Measurements from ENCODE around the gene RARS1. TPM values are rescaled to one million over a fixed set of nuclear protein-coding genes. Genes with fewer than 3 reads are reported as not detected.

Gene RARS1
- total RNA-seq, 1 donor from 2014 or later: 87.6 TPM

DNA sequence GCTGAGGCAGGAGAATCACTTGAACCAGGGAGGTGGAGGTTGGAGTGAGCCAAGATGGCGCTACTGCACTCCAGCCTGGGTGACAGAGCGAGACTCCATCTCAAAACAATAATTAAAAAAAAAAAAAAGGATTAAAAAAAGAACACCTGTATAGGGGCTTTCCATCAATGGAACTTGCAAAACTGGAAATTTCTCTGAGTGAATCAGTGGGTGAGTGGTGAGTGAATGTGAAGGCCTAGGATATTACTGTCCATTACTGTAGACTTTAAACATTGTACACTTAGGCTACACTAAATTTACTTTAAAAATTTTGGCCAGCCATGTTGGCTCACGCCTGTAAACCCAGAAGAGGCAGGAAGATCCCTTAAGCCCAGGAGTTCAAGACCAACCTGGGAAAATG lies 5.7 kb upstream of the RARS1 start:
- Mint-ChIP-seq H3K4me3 (no peak overlapping the region), H3K36me3 (ENCODE audit: low read depth) (no peaks in the 10 kb centered on the region), H3K27me3 (ENCODE audit: low read depth) (no peaks in the 10 kb centered on the region), H3K27ac (ENCODE audit: unreplicated experiment) (no peak overlapping the region), H3K4me1 (peaks cover 4% of the 10 kb centered on the region), H3K9me3 (no peaks in the 10 kb centered on the region)
- TF ChIP-seq, protein P1, sequence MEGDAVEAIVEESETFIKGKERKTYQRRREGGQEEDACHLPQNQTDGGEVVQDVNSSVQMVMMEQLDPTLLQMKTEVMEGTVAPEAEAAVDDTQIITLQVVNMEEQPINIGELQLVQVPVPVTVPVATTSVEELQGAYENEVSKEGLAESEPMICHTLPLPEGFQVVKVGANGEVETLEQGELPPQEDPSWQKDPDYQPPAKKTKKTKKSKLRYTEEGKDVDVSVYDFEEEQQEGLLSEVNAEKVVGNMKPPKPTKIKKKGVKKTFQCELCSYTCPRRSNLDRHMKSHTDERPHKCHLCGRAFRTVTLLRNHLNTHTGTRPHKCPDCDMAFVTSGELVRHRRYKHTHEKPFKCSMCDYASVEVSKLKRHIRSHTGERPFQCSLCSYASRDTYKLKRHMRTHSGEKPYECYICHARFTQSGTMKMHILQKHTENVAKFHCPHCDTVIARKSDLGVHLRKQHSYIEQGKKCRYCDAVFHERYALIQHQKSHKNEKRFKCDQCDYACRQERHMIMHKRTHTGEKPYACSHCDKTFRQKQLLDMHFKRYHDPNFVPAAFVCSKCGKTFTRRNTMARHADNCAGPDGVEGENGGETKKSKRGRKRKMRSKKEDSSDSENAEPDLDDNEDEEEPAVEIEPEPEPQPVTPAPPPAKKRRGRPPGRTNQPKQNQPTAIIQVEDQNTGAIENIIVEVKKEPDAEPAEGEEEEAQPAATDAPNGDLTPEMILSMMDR (conservative IDR thresholded peaks at IDR 0.05): no peak
- DNase-seq (ENCODE audit: low read depth, low spot score): no peak

- Mint-ChIP-seq H3K4me3 (no peak overlapping the region), H3K9me3 (no peaks in the 10 kb centered on the region), H3K27ac (ENCODE audit: unreplicated experiment) (no peak overlapping the region), H3K27me3 (ENCODE audit: low read depth) (no peaks in the 10 kb centered on the region), H3K4me1 (peaks cover 12% of the 10 kb centered on the region), H3K36me3 (ENCODE audit: low read depth) (peaks cover 1% of the 10 kb centered on the region)
- no peak for DNase-seq (ENCODE audit: low read depth, low spot score)
- TF ChIP-seq, protein P1 (conservative IDR thresholded peaks at IDR 0.05): no peak
Measured at GRCh38 chr5:168481330-168481788, 4.9 kb upstream of the RARS1 start.

GRCh38 chr5:168482361-168482760 lies 3.9 kb upstream of the RARS1 start:
- Mint-ChIP-seq H3K36me3 (ENCODE audit: low read depth) (peaks cover 2% of the 10 kb centered on the region), H3K4me1 (peaks cover 20% of the 10 kb centered on the region), H3K9me3 (no peaks in the 10 kb centered on the region), H3K4me3 (no peak overlapping the region), H3K27ac (ENCODE audit: unreplicated experiment) (no peak overlapping the region), H3K27me3 (ENCODE audit: low read depth) (no peaks in the 10 kb centered on the region)
- DNase-seq (ENCODE audit: low read depth, low spot score): no peak
- TF ChIP-seq, protein P1 (conservative IDR thresholded peaks at IDR 0.05): no peak

DNA sequence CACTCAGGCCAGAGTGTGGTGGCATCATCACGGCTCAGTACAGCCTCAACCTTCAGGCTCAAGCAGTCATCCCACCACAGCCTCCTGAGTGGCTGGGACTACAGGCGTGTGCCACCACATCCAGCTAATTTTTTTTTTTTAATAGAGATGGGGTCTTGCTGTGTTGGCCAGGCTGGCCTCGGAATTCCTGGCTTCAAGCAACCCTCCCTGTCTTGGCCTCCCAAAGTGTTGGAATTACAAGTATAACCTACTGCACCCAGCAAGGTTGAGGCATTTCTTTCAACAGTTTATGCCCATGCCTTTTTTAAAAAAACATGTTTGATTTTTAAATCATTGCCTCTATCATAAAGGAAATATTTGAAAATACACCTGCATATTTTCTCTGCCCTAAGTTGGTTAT lies 2.8 kb downstream of the RARS1 start:
- no peaks in the 10 kb centered on the region for H3K9me3 Mint-ChIP-seq
- H3K27me3 Mint-ChIP-seq (ENCODE audit: low read depth): no peaks in the 10 kb centered on the region
- H3K36me3 Mint-ChIP-seq (ENCODE audit: low read depth): peaks cover 13% of the 10 kb centered on the region
- TF ChIP-seq, protein P1 (conservative IDR thresholded peaks at IDR 0.05): no peak
- H3K4me1 Mint-ChIP-seq: peaks cover 23% of the 10 kb centered on the region
- no peak for DNase-seq (ENCODE audit: low read depth, low spot score)
- H3K27ac Mint-ChIP-seq (ENCODE audit: unreplicated experiment): no peak overlapping the region
- H3K4me3 Mint-ChIP-seq: peak overlapping the region; percentile 7

DNA sequence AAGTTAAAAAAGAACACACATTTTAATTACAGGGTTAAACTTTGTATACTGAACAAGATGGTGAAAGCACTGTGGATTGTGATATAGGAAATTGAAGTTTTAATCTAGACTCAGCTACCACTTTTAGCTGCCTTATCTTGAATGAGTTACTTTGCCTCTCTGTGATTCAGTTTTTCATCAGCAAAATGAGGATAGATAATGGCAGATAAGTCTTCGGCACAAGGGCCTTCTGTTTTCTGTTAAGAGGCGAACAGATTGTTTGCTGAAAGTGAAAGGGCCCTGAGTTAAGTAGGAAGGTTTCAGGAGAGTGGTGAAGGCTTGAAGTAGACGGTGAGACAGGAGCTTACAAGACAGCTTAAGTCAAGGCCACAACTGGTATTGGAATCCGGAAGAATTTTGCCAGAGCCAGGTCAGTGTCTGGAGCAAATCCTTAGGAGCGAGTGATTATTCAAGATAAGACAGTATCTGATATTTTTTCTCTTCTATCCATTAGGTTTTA lies 7.8 kb downstream of the RARS1 start:
- peaks cover 16% of the 10 kb centered on the region for H3K36me3 Mint-ChIP-seq (ENCODE audit: low read depth)
- H3K27me3 Mint-ChIP-seq (ENCODE audit: low read depth): no peaks in the 10 kb centered on the region
- TF ChIP-seq, protein P1 (conservative IDR thresholded peaks at IDR 0.05): no peak
- H3K4me1 Mint-ChIP-seq: no peaks in the 10 kb centered on the region
- no peak for DNase-seq (ENCODE audit: low read depth, low spot score)
- H3K9me3 Mint-ChIP-seq: no peaks in the 10 kb centered on the region
- no peak overlapping the region for H3K27ac Mint-ChIP-seq (ENCODE audit: unreplicated experiment)
- H3K4me3 Mint-ChIP-seq: no peak overlapping the region
